GM12801 (cell line): Measurements from ENCODE around the gene SSH2.

Source experiments
- TF ChIP-seq, protein P1 (sequence below): IDR thresholded peaks from one replicate; pipeline ENCODE4 v1.5.1; 2011; ENCODE audit warnings: control low read depth; ENCODE audit not compliant: insufficient read length; ENCODE audit errors: extremely low read depth

The SSH2 gene

DNA sequence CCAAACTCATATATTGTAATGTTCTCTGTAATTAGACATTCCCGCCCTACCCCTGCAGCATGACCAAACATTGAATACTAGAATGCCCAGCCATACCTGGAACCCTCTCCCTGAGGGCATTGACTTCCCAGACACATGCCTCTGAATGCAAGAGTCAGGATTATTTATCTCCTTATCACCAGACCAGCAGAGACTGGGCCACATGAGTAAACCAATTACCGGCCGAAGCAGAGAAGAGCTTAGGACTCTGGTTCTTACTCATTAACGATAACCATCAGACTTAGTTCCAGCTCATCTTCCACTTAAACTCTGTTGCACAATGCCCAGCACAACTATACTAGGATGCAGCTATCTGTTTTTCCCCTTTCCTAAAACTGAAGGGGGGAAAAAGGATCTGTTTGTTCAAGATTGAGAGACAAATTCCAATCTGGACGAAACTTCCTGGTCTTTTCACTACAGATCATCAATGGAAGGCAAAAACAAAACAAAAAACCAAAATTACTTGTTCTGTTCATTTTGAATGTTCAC lies 219.1 kb downstream of the SSH2 start:
- TF ChIP-seq, protein P1, sequence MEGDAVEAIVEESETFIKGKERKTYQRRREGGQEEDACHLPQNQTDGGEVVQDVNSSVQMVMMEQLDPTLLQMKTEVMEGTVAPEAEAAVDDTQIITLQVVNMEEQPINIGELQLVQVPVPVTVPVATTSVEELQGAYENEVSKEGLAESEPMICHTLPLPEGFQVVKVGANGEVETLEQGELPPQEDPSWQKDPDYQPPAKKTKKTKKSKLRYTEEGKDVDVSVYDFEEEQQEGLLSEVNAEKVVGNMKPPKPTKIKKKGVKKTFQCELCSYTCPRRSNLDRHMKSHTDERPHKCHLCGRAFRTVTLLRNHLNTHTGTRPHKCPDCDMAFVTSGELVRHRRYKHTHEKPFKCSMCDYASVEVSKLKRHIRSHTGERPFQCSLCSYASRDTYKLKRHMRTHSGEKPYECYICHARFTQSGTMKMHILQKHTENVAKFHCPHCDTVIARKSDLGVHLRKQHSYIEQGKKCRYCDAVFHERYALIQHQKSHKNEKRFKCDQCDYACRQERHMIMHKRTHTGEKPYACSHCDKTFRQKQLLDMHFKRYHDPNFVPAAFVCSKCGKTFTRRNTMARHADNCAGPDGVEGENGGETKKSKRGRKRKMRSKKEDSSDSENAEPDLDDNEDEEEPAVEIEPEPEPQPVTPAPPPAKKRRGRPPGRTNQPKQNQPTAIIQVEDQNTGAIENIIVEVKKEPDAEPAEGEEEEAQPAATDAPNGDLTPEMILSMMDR = no peak

DNA sequence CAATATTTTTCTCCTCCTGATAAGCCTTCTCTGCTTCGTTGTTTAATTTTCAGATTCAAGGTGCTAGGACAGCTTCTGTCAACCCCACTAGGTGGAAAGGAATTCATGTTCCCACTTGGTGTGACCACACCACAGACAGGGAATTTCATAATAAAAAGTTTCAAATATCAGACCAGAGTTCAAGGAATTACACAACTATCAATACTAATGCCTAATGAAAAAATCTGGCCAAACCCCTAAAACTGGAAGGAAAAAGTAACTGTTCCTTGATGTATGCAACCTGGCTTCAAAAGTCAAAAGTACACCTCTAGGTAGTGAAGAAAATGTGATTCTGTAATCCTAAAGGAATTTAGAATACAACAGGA lies 219.5 kb downstream of the SSH2 start:
- TF ChIP-seq, protein P1 = no peak

DNA sequence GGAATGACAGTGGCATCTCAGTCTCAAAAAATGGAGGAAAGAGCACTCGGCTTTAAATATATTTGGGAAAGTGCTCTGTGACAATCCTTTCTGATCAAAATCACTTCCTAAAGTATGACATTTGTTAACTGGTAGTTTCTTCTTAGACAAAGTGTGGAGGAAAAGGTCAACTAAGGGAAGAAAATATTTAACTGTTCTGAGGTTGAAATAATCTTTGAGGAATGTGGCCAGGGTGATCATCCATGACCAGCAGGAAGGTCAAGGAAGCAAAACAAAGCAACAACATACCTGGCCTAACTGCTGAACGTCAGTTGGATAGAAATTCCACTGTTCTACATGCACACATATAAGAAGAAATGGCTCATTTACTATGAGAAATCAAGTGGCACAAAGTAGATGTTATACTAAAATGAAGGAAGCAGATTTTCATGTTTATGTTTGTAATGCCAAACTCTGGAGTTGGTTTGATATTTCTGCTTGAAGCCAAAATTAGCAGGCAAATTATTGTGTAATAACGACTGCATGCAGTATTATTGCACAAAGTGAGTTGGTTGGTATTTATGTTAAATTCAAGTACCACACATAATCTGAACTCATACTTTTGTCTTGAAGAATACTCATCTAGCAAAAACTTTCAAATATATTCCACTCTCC lies 220.0 kb downstream of the SSH2 start:
- TF ChIP-seq, protein P1 = no peak

DNA sequence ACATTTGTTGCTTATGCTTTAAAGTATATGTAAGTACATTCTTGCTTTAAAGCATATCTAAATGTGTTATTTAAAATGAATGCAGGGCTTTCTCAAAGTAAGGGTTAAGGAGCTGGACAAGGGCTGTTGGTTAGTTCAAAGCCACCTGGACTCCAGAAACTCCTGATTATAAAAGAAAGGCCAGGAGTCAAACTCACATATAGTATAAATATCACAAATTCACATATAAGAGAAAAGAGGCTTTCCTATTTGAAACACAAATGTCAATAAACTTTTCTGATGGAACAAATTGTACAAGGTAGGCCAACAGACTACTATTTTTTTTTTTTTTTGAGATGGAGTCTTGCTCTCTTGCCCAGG lies 222.8 kb downstream of the SSH2 start:
- TF ChIP-seq, protein P1 = no peak

DNA sequence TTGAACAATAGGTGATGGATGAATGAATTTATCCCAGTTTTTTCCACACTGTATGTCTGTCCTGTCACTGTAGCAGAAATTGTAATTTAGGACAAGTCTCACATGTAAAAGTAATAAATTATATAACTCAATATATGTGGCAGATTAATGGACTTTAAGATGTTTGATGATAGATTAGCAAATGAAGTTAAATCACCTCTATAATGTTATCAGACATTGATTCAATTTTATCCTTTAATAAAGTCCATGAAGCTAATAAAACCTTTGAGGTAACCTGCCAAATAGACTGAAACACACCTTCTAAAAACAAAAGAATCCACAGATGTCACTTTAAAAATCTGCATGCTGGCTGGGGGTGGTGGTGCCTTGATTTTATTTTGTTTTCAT lies 224.0 kb downstream of the SSH2 start:
- TF ChIP-seq, protein P1 = no peak

DNA sequence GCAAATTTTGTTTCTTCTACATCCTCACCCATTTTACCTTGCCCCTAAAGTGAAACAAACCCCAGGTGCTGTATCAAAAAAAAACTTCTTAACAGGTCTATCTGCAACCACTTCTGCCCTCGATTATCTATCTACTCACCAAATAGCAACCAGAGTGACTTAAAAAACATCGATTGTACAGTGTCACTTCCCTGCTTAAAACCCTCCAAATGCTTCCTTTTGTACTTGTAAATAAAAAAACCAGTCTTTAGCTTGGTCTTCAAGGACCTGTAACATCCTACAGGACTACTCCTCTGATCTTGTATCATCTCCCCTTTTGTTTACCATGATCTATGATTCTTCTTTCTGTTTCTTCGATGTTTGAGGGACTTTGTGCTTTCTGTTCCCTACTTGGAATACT lies 224.6 kb downstream of the SSH2 start:
- TF ChIP-seq, protein P1 = no peak

DNA sequence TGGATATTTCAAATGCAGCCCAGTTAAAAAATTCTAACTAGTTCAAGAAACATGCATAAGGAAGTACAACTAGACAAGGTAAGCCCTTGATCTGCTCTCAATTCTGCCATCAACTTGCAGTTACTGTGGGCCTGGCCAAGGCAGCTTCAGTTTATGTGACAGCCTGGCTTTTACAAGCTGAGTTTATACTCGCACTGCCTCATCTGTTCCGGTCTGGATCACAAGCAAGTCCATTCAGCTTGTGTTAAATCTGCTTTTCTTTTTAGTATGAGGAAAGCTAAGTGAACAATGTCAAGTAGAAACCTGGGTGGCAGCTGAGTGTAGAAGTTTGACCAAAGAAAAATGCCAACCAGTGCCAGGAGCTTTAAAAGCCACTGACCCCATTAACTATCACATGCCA lies 230.7 kb downstream of the SSH2 start:
- TF ChIP-seq, protein P1 = no peak

DNA sequence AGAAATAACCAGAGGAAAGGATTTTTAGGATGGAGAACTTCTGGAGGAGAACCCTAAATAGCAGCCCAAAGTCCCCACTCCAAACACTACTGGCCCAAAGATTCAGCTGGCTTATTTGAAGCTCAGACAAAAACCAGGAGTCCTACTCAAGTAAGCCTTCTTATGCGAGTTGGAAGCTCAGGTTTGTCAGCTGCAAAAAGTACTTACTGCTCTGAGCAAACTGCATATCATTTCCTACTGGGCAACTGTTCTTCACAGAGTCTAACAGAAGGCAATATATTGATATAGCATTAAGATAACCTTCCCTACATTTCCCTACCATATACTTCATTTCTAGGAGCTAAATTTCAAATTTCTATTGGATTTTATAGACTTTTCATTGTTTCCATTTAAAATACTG lies 231.2 kb downstream of the SSH2 start:
- TF ChIP-seq, protein P1 = no peak
